ENCODE results near the gene VOPP1. TPM values are rescaled to one million over a fixed set of nuclear protein-coding genes. Genes with fewer than 3 reads are reported as not detected.

Gene VOPP1
- total and polyA plus RNA-seq, 9 donors = 28.0 to 52.1 (median 48.6) TPM

GRCh38 chr7:55593172-55593514 lies 20.8 kb upstream of the VOPP1 start:
- 65 to 76% (median 66%) methylated on average over 4 of the region's 4 CpGs for whole genome bisulfite sequencing, 3 donors
- Histone ChIP-seq H3K36me3 (no peaks in the 10 kb centered on the region), H3K27ac (no peak overlapping the region), H3K9me3 (no peaks in the 10 kb centered on the region), H3K27me3 (no peaks in the 10 kb centered on the region), H3K4me1 (ENCODE audit: insufficient read depth) (peaks cover 1% of the 10 kb centered on the region), H3K4me3 (no peak overlapping the region)
- DNase-seq = no peak
- intact Hi-C loops (cut with DNase I) = no loop called here
- TF ChIP-seq EP300 (IDR thresholded peaks at IDR 0.05) = no peak
- no peak for TF ChIP-seq POLR2A (IDR thresholded peaks at IDR 0.05)
- no peak for TF ChIP-seq CTCF (IDR thresholded peaks at IDR 0.05)

- peaks cover 1% of the 10 kb centered on the region for H3K4me1 ChIP-seq (ENCODE audit: insufficient read depth)
- TF ChIP-seq EP300 (IDR thresholded peaks at IDR 0.05) (no peak), CTCF (IDR thresholded peaks at IDR 0.05) (no peak), POLR2A (IDR thresholded peaks at IDR 0.05) (no peak)
- no peaks in the 10 kb centered on the region for H3K9me3 ChIP-seq
- H3K36me3 ChIP-seq = no peaks in the 10 kb centered on the region
- intact Hi-C loops (cut with DNase I) = no loop called here
- no peaks in the 10 kb centered on the region for H3K27me3 ChIP-seq
- WGBS, 3 donors = 72 to 92% (median 86%) methylated on average over 1 of the region's 1 CpG
- H3K4me3 ChIP-seq = no peak overlapping the region
- H3K27ac ChIP-seq = no peak overlapping the region
- DNase-seq = no peak
These were observed 20.2 kb upstream of the VOPP1 start for GRCh38 chr7:55592492-55592891.

- no peaks in the 10 kb centered on the region for H3K27me3 ChIP-seq
- DNase-seq = no peak
- H3K9me3 ChIP-seq = no peaks in the 10 kb centered on the region
- H3K4me1 ChIP-seq (ENCODE audit: insufficient read depth) = peaks cover 1% of the 10 kb centered on the region
- TF ChIP-seq CTCF (IDR thresholded peaks at IDR 0.05) (no peak), EP300 (IDR thresholded peaks at IDR 0.05) (no peak), POLR2A (IDR thresholded peaks at IDR 0.05) (no peak)
- no peak overlapping the region for H3K4me3 ChIP-seq
- 78 to 91% (median 78%) methylated on average over 3 of the region's 3 CpGs for WGBS, 3 donors
- H3K36me3 ChIP-seq = no peaks in the 10 kb centered on the region
- intact Hi-C loops (cut with DNase I) = no loop called here
- H3K27ac ChIP-seq = no peak overlapping the region
These were observed 19.1 kb upstream of the VOPP1 start for GRCh38 chr7:55591282-55591931.

GRCh38 chr7:55590517-55591281 lies 18.4 kb upstream of the VOPP1 start:
- WGBS, 3 donors = 73 to 92% (median 80%) methylated on average over 8 of the region's 8 CpGs
- no peak overlapping the region for H3K27ac ChIP-seq
- H3K9me3 ChIP-seq = no peaks in the 10 kb centered on the region
- H3K4me1 ChIP-seq (ENCODE audit: insufficient read depth) = peaks cover 1% of the 10 kb centered on the region
- no peak for DNase-seq
- no peaks in the 10 kb centered on the region for H3K27me3 ChIP-seq
- H3K36me3 ChIP-seq = no peaks in the 10 kb centered on the region
- intact Hi-C loops (cut with DNase I) = no loop called here
- TF ChIP-seq POLR2A (IDR thresholded peaks at IDR 0.05) (no peak), CTCF (IDR thresholded peaks at IDR 0.05) (no peak), EP300 (IDR thresholded peaks at IDR 0.05) (no peak)
- H3K4me3 ChIP-seq = no peak overlapping the region

All from ovary (tissue), 9 donors.